ENCODE data around the gene MAP3K20.

Gene MAP3K20

GRCh38 chr2:173247156-173247555 lies 171.5 kb downstream of the MAP3K20 start:
- peaks cover 30% of the 10 kb centered on the region for H3K4me1 Mint-ChIP-seq
- no peak overlapping the region for H3K4me3 Mint-ChIP-seq
- no peaks in the 10 kb centered on the region for H3K9me3 Mint-ChIP-seq
- H3K27me3 Mint-ChIP-seq (ENCODE audit: low read depth, poor library complexity): peaks cover 8% of the 10 kb centered on the region
- peaks cover 12% of the 10 kb centered on the region for H3K36me3 Mint-ChIP-seq (ENCODE audit: low read depth)
- H3K27ac Mint-ChIP-seq: no peak overlapping the region
- no peak for TF ChIP-seq CTCF (IDR thresholded peaks at IDR 0.05)
- DNase-seq: no peak

- H3K9me3 Mint-ChIP-seq: no peaks in the 10 kb centered on the region
- no peak for DNase-seq
- H3K4me1 Mint-ChIP-seq: peaks cover 38% of the 10 kb centered on the region
- H3K36me3 Mint-ChIP-seq (ENCODE audit: low read depth): peaks cover 6% of the 10 kb centered on the region
- TF ChIP-seq CTCF (IDR thresholded peaks at IDR 0.05): no peak
- H3K4me3 Mint-ChIP-seq: no peak overlapping the region
- no peak overlapping the region for H3K27ac Mint-ChIP-seq
- peaks cover 8% of the 10 kb centered on the region for H3K27me3 Mint-ChIP-seq (ENCODE audit: low read depth, poor library complexity)
Observed at GRCh38 chr2:173248381-173248780, 172.7 kb downstream of the MAP3K20 start.

- H3K27me3 Mint-ChIP-seq (ENCODE audit: low read depth, poor library complexity): peaks cover 8% of the 10 kb centered on the region
- TF ChIP-seq CTCF (IDR thresholded peaks at IDR 0.05): no peak
- peaks cover 38% of the 10 kb centered on the region for H3K4me1 Mint-ChIP-seq
- H3K4me3 Mint-ChIP-seq: no peak overlapping the region
- DNase-seq: no peak
- H3K27ac Mint-ChIP-seq: peak overlapping the region; percentile 79
- peaks cover 5% of the 10 kb centered on the region for H3K36me3 Mint-ChIP-seq (ENCODE audit: low read depth)
- no peaks in the 10 kb centered on the region for H3K9me3 Mint-ChIP-seq
Observed at GRCh38 chr2:173249661-173250641, 174.3 kb downstream of the MAP3K20 start.

GRCh38 chr2:173251225-173251624 lies 175.6 kb downstream of the MAP3K20 start:
- DNase-seq: no peak
- peaks cover 8% of the 10 kb centered on the region for H3K27me3 Mint-ChIP-seq (ENCODE audit: low read depth, poor library complexity)
- no peaks in the 10 kb centered on the region for H3K9me3 Mint-ChIP-seq
- peaks cover 5% of the 10 kb centered on the region for H3K36me3 Mint-ChIP-seq (ENCODE audit: low read depth)
- no peak overlapping the region for H3K27ac Mint-ChIP-seq
- H3K4me1 Mint-ChIP-seq: peaks cover 45% of the 10 kb centered on the region
- TF ChIP-seq CTCF (IDR thresholded peaks at IDR 0.05): no peak
- no peak overlapping the region for H3K4me3 Mint-ChIP-seq

GRCh38 chr2:173252581-173252980 lies 176.9 kb downstream of the MAP3K20 start:
- Mint-ChIP-seq H3K27me3 (ENCODE audit: low read depth, poor library complexity) (no peaks in the 10 kb centered on the region), H3K27ac (no peak overlapping the region), H3K36me3 (ENCODE audit: low read depth) (no peaks in the 10 kb centered on the region), H3K4me1 (peaks cover 44% of the 10 kb centered on the region), H3K4me3 (no peak overlapping the region), H3K9me3 (no peaks in the 10 kb centered on the region)
- no peak for DNase-seq
- no peak for TF ChIP-seq CTCF (IDR thresholded peaks at IDR 0.05)

- no peaks in the 10 kb centered on the region for H3K27me3 Mint-ChIP-seq (ENCODE audit: low read depth, poor library complexity)
- no peak for TF ChIP-seq CTCF (IDR thresholded peaks at IDR 0.05)
- no peaks in the 10 kb centered on the region for H3K9me3 Mint-ChIP-seq
- H3K36me3 Mint-ChIP-seq (ENCODE audit: low read depth): peaks cover 14% of the 10 kb centered on the region
- H3K27ac Mint-ChIP-seq: no peak overlapping the region
- no peak overlapping the region for H3K4me3 Mint-ChIP-seq
- peaks cover 26% of the 10 kb centered on the region for H3K4me1 Mint-ChIP-seq
- no peak for DNase-seq
Observed at GRCh38 chr2:173254659-173255058, 179.0 kb downstream of the MAP3K20 start.
